Body of pancreas (tissue), 4 donors: ENCODE results near the gene CMIP.

Source experiments
- POLR2A ChIP-seq, 3 donors: fragments of 450-650 bp; IDR thresholded peaks; one replicate each; pipeline ENCODE4 v1.6.1; 2016; ENCODE audit warnings: antibody characterized with exemption in 3 of 3, mild to moderate bottlenecking in 2 of 3
- TF ChIP-seq, protein P1 (sequence below), 7 experiments: fragments of 450-650 bp in 4 of 7; fragments of 200-600 bp in 3 of 7; sonication (generic) in 3 of 7; IDR thresholded peaks; one replicate each; pipeline ENCODE4 v1.5.1; 2016 to 2019; ENCODE audit warnings: antibody characterized with exemption in 7 of 7

DNA sequence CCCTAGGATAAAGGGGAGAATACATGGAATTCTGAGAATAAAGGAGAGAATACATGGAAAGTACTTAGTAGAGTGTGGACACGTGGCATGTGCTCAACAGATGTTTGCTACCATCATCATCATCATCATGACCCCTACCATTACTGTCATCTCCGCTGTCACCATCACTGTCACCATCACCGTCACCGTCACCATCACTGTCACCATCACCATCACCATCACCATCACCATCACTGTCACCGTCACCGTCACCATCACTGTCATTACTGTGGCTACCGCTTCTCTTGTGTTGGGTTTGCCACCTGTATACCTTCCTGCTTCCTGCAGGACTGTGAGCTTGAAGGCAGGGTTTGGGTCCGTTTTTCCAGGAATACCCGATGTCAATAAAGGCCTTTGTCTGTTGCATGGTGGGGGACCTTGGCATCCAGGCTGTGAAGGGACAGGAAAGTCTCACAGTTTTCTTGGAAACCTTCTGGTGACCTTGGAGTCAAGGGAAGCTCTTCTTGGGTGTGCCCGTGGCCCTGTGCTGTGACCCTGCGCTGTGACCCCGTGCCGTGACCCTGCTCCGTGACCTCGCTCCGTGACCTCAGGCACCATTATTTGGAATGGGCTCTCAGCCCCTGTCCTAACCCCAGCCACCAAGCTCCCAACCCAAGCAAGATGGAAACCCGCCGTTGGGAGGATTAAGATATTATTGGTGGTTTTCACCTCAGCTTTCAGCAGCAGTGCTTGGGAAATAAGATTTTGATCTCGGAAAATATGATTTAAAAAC is 14.4 kb downstream of the CMIP start:
- TF ChIP-seq, protein P1, sequence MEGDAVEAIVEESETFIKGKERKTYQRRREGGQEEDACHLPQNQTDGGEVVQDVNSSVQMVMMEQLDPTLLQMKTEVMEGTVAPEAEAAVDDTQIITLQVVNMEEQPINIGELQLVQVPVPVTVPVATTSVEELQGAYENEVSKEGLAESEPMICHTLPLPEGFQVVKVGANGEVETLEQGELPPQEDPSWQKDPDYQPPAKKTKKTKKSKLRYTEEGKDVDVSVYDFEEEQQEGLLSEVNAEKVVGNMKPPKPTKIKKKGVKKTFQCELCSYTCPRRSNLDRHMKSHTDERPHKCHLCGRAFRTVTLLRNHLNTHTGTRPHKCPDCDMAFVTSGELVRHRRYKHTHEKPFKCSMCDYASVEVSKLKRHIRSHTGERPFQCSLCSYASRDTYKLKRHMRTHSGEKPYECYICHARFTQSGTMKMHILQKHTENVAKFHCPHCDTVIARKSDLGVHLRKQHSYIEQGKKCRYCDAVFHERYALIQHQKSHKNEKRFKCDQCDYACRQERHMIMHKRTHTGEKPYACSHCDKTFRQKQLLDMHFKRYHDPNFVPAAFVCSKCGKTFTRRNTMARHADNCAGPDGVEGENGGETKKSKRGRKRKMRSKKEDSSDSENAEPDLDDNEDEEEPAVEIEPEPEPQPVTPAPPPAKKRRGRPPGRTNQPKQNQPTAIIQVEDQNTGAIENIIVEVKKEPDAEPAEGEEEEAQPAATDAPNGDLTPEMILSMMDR (IDR thresholded peaks at IDR 0.05) = no peak
- TF ChIP-seq POLR2A (IDR thresholded peaks at IDR 0.05) = no peak
